CD4-positive, alpha-beta T cell treated with Interleukin-15 for 4 hours (primary cell): ENCODE results near the gene TNNI2.

ENCODE experiments used
- DNase-seq: peaks from one replicate; pipeline ENCODE4 v3.0.0-alpha.2; 2020; ENCODE audit warnings: low spot score

Gene TNNI2

GRCh38 chr11:1888811-1889210 lies 50.0 kb downstream of the TNNI2 start:
- no peak for DNase-seq

GRCh38 chr11:1889224-1889930 lies 50.6 kb downstream of the TNNI2 start:
- peak; percentile 69 for DNase-seq

- no peak for DNase-seq
Observed at GRCh38 chr11:1889941-1890855, 51.4 kb downstream of the TNNI2 start.
